ENCODE results near the gene HIGD1B.

DNA sequence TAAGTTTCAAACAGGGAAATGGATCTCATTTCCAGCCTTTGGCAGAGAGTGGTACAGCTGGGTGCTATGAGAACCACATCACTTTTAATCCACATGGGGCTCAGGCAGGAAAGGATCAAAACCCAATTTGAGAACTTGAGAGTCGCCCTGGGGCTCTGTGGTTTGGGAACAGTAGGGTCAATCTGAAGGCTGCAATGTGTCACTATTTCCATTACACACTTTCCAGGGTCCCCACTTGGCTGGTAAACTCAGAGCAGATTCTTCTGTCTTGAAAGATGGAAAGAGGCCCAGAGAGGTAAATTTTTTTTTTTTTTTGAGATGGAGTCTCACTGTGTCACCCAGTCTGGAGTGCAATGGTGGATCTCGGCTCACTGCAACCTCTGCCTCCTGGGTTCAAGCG lies 6.7 kb upstream of the HIGD1B start:
- TF ChIP-seq, protein P1, sequence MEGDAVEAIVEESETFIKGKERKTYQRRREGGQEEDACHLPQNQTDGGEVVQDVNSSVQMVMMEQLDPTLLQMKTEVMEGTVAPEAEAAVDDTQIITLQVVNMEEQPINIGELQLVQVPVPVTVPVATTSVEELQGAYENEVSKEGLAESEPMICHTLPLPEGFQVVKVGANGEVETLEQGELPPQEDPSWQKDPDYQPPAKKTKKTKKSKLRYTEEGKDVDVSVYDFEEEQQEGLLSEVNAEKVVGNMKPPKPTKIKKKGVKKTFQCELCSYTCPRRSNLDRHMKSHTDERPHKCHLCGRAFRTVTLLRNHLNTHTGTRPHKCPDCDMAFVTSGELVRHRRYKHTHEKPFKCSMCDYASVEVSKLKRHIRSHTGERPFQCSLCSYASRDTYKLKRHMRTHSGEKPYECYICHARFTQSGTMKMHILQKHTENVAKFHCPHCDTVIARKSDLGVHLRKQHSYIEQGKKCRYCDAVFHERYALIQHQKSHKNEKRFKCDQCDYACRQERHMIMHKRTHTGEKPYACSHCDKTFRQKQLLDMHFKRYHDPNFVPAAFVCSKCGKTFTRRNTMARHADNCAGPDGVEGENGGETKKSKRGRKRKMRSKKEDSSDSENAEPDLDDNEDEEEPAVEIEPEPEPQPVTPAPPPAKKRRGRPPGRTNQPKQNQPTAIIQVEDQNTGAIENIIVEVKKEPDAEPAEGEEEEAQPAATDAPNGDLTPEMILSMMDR (IDR thresholded peaks at IDR 0.05), result no peak
- TF ChIP-seq ZFX (IDR thresholded peaks at IDR 0.05; ENCODE audit: borderline replicate concordance), result no peak

All from 22Rv1 (cell line).